ENCODE results near the gene PLCB4. TPM values are rescaled to one million over a fixed set of nuclear protein-coding genes. Genes with fewer than 3 reads are reported as not detected.

Gene PLCB4
- total RNA-seq, 1 donor from 2014 or later = 59.6 TPM

DNA sequence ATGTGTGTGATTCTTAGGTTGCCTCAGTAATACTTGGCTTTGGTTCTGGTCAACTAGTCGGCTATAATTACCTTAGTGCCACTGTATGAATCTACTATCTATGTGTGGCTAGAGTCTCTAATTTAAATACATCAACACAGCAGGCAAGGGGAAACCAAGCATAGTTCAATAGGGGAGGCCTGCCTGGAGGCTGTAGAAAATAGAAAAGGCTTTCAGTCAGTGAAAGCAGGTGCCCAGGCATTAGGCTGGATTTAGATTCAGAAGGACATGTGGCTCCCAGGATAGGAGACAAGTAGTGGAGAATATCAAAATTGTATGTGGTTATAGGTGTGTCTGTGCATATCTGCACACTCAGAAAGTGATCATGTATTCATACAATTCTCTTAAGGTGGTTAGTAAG is 330.4 kb downstream of the PLCB4 start:
- DNase-seq (ENCODE audit: low read depth) = no peak
- no peak overlapping the region for H3K4me3 ChIP-seq (ENCODE audit: low read depth, low read length)
- TF ChIP-seq, protein P1, sequence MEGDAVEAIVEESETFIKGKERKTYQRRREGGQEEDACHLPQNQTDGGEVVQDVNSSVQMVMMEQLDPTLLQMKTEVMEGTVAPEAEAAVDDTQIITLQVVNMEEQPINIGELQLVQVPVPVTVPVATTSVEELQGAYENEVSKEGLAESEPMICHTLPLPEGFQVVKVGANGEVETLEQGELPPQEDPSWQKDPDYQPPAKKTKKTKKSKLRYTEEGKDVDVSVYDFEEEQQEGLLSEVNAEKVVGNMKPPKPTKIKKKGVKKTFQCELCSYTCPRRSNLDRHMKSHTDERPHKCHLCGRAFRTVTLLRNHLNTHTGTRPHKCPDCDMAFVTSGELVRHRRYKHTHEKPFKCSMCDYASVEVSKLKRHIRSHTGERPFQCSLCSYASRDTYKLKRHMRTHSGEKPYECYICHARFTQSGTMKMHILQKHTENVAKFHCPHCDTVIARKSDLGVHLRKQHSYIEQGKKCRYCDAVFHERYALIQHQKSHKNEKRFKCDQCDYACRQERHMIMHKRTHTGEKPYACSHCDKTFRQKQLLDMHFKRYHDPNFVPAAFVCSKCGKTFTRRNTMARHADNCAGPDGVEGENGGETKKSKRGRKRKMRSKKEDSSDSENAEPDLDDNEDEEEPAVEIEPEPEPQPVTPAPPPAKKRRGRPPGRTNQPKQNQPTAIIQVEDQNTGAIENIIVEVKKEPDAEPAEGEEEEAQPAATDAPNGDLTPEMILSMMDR (conservative IDR thresholded peaks at IDR 0.05; ENCODE audit: low read depth, low read length) = no peak

DNA sequence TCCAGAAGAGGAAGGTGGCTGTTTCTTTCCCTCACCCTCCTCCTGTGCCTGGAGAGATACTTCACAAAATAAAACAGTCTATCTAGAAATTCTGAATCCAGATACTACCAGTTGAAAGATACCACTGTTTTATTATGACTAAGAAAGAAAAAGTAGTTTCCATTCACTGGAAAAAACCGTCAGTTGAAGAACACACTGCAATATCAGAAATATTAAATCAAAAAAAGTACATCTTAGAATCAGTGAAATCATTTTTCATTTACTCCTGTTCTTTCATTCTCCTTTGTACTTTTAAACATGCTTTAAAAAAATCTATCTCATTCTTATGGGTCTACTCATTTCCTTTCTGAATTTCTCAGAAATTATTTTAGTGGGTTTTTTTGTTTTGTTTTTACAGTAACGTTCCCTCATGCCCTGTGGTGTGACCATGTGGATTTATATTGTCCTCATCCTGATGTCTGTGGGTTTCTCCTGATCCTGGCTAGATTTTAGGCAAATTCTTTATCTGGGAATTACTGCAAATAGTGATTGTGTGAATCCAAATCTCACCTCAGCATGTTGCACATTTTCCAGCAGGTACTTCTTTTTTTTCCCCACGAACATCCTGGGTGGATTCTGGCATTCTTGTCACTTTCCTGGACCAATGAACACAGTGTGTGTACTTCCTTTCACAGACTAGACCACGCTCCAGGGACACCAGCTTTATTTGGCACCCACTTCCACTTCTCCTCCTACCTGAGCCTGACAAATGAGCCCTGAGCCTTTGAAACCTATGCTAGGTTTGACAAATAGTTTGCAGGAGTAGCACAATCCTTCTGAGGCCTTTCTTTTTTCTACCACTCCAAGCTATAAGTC is 331.5 kb downstream of the PLCB4 start:
- DNase-seq (ENCODE audit: low read depth) = no peak
- H3K4me3 ChIP-seq (ENCODE audit: low read depth, low read length) = no peak overlapping the region
- TF ChIP-seq, protein P1 (conservative IDR thresholded peaks at IDR 0.05; ENCODE audit: low read depth, low read length) = no peak

DNA sequence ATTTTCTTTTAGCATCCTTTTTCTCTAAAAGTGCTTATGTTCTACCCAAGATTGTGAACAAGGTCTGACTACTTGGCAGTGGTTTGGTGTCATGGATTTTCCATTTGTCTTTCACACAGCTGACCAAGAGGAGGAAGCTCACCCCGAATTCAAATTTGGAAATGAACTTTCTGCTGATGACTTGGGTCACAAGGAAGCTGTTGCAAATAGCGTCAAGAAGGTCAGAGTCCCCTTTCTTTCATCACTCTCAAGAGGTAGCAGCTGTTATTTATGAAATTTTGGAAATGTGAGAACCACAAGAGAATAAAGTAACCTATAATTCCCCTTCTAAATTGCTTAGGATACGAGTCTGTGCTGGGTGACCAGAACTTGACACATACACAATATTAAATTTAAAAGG is 332.5 kb downstream of the PLCB4 start:
- no peak for DNase-seq (ENCODE audit: low read depth)
- no peak overlapping the region for H3K4me3 ChIP-seq (ENCODE audit: low read depth, low read length)
- TF ChIP-seq, protein P1 (conservative IDR thresholded peaks at IDR 0.05; ENCODE audit: low read depth, low read length) = no peak

DNA sequence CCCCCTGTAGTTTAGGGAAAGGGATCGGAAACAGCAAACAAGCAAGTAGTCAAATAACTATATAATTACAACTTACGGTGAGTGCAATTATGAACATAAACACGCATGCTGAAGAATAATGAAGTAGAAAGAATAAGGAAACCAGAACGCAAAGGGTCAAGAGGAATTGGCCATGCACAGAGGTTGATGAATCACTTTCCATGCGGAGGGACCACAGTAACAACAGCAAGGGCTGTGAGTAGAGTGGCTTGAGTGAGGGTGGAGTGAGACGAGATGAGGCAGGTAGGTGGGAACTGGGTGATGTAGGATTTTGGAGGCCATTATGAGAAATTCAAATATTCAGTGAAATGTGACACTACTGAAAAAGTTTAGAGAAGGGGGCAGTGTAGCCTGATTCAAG is 333.3 kb downstream of the PLCB4 start:
- DNase-seq (ENCODE audit: low read depth) = no peak
- no peak overlapping the region for H3K4me3 ChIP-seq (ENCODE audit: low read depth, low read length)
- TF ChIP-seq, protein P1 (conservative IDR thresholded peaks at IDR 0.05; ENCODE audit: low read depth, low read length) = no peak

DNA sequence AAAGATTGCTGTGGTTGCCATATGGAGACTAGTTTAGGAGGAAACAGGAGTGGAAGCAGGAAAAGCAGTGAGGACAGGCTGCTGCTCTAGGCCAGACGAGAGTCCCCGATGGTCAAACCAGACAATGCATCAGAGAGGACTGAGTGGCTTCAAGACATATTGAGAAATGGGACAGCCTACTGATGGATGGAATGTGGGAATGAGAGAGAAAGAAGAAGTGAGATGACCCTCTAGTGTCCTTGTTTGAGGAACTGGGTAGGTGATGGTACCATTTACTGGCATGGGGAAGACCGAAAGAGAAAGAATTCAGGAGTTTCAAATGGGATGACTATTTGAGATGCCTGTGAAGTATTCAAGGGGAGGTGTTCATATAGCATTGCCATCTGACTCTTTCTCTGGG is 333.7 kb downstream of the PLCB4 start:
- no peak overlapping the region for H3K4me3 ChIP-seq (ENCODE audit: low read depth, low read length)
- DNase-seq (ENCODE audit: low read depth) = no peak
- TF ChIP-seq, protein P1 (conservative IDR thresholded peaks at IDR 0.05; ENCODE audit: low read depth, low read length) = no peak

DNA sequence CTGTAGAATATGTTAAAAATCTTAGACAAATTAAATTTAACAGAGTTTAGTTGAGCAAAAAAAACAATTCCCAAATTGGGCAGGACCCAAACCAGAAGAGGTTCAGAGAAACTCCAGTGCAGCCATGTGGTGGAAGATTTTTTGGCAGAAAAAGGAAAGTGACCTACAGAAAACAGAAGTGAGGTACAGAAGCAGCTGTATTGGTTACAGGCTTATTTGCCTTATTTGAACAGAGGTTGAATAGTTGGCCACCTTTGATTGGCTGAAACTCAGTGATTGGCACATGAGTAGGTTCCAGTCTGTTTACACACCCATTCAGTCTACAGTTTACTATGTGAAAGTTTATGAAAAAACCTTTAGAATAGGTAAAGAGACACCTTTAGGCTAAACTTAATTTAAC is 334.6 kb downstream of the PLCB4 start:
- TF ChIP-seq, protein P1 (conservative IDR thresholded peaks at IDR 0.05; ENCODE audit: low read depth, low read length) = no peak
- DNase-seq (ENCODE audit: low read depth) = no peak
- no peak overlapping the region for H3K4me3 ChIP-seq (ENCODE audit: low read depth, low read length)
